ENCODE results near the gene USP31. TPM values are rescaled to one million over a fixed set of nuclear protein-coding genes. Genes with fewer than 3 reads are reported as not detected.

Gene USP31
- total and polyA plus RNA-seq, 2 donors (not counting 1 experiment from before 2014, with no cell fraction given), result 1.6 to 6.7 TPM

DNA sequence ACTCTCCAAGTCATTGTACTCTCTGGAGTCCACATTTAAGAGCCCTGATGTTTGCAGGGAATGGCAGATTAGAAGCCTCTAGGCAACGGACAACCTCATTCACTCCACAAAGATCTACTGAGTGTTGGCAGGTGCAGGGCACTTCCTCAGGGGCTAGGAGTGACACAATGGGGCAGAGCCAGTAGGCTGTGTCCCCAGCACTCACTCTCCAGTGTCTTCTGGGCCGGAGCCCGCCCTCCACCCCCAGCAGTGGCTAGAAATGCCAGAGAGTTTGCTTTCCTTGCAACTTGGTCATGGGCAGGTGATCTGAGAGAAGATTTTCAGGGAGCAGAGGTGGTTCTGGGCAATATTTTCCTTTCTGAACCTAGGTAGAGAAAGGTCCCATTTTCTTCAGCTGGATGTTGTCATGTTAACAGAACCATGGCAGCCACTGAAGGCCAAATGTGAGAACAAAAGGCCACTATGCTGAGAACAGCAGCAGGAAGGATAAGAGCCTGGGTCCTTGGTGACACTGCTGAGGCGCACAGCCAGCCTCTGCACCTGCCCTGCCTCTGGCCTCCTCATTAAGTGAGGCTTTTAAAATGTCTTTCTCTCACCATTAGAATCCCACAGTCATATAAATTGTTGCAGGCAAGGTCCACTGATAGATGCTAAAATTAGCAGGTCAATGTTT lies 96.2 kb downstream of the USP31 start:
- Histone ChIP-seq H2AFZ (ENCODE audit: insufficient read depth, low read depth, low read length, poor library complexity, severe bottlenecking) (no peak overlapping the region), H3K36me3 (replicated peaks in 1 of 2; ENCODE audit: control extremely low read depth in 1 of 2, control insufficient read depth in 1 of 2, extremely low read depth in 1 of 2, insufficient read depth in 2 of 2, low read length in 1 of 2) (no peaks in the 10 kb centered on the region), H3K9me3 (ENCODE audit: control extremely low read depth in 1 of 3, control insufficient read depth in 2 of 3, insufficient read depth in 1 of 3, low read length in 2 of 3) (peaks cover 0 to 1% (median 0%) of the 10 kb centered on the region in 3 donors), H3K27me3 (replicated peaks in 1 of 4; ENCODE audit: control extremely low read depth in 1 of 4, control insufficient read depth in 3 of 4, insufficient read depth in 4 of 4, low read length in 3 of 4) (peaks cover 0 to 7% (median 3%) of the 10 kb centered on the region in 4 experiments), H3K27ac (ENCODE audit: low read length in 2 of 2) (no peak overlapping the region), H3K4me1 (ENCODE audit: control insufficient read depth in 2 of 2, insufficient read depth in 2 of 2, low read length in 2 of 2) (no peaks in the 10 kb centered on the region), H3K79me2 (ENCODE audit: control insufficient read depth, insufficient read depth, low read length) (no peaks in the 10 kb centered on the region), H3K4me3 (ENCODE audit: control extremely low read depth in 1 of 5, extremely low read depth in 1 of 5, insufficient read depth in 1 of 5, low read depth in 2 of 5, low read length in 4 of 5) (no peak overlapping the region), H4K20me1 (ENCODE audit: control insufficient read depth, insufficient read depth, low read length, poor library complexity, severe bottlenecking) (no peaks in the 10 kb centered on the region), H3K4me2 (replicated peaks; ENCODE audit: low read depth, low read length, poor library complexity, severe bottlenecking) (no peak overlapping the region), H3K9ac (ENCODE audit: low read length) (no peak overlapping the region)
- WGBS (ENCODE audit: insufficient coverage), result 47% methylated on average over 3 of the region's 4 CpGs
- Mint-ChIP-seq H3K4me1 (no peaks in the 10 kb centered on the region), H3K27ac (no peak overlapping the region), H3K9me3 (ENCODE audit: insufficient read depth) (peaks cover 5% of the 10 kb centered on the region), H3K27me3 (peaks cover 36% of the 10 kb centered on the region), H3K4me3 (no peak overlapping the region)
- no peak for TF ChIP-seq EZH2 (IDR thresholded peaks at IDR 0.05; ENCODE audit: borderline replicate concordance, insufficient read depth, low read depth, low read length, poor library complexity, severe bottlenecking)
- TF ChIP-seq, protein P1, sequence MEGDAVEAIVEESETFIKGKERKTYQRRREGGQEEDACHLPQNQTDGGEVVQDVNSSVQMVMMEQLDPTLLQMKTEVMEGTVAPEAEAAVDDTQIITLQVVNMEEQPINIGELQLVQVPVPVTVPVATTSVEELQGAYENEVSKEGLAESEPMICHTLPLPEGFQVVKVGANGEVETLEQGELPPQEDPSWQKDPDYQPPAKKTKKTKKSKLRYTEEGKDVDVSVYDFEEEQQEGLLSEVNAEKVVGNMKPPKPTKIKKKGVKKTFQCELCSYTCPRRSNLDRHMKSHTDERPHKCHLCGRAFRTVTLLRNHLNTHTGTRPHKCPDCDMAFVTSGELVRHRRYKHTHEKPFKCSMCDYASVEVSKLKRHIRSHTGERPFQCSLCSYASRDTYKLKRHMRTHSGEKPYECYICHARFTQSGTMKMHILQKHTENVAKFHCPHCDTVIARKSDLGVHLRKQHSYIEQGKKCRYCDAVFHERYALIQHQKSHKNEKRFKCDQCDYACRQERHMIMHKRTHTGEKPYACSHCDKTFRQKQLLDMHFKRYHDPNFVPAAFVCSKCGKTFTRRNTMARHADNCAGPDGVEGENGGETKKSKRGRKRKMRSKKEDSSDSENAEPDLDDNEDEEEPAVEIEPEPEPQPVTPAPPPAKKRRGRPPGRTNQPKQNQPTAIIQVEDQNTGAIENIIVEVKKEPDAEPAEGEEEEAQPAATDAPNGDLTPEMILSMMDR (IDR thresholded peaks at IDR 0.05), result no peak
- DNase-seq, result no peak
- ChIA-PET POLR2A (no interaction called here), CTCF (no interaction called here)
- no peak for ATAC-seq (ENCODE audit: low read depth)
- intact Hi-C loops (cut with micrococcal nuclease), result no loop called here

DNA sequence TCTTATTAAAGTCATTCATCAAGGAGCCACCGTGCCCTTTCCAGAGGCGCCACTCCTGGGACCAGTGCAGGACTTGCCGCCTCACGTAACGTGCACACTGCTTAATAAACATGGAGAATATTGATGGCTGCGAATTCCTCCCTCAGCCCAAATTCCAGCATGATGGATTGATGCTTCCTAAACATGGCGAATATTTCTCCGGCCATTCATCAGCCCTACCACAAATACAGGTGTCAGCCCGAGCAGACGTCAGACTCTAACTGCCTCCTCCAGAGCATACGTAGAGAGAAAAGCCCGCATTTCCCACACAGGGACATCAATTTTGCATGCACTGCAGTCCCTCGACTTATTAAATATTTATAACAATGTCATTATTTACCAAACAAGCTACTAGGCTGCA lies 97.0 kb downstream of the USP31 start:
- peaks cover 0 to 1% (median 0%) of the 10 kb centered on the region in 3 donors for H3K9me3 ChIP-seq (ENCODE audit: control extremely low read depth in 1 of 3, control insufficient read depth in 2 of 3, insufficient read depth in 1 of 3, low read length in 2 of 3)
- H3K27ac Mint-ChIP-seq, result no peak overlapping the region
- peaks cover 38% of the 10 kb centered on the region for H3K27me3 Mint-ChIP-seq
- no peak overlapping the region for H3K4me3 ChIP-seq (ENCODE audit: control extremely low read depth in 1 of 5, extremely low read depth in 1 of 5, insufficient read depth in 1 of 5, low read depth in 2 of 5, low read length in 4 of 5)
- CTCF ChIA-PET, result no interaction called here
- peaks cover 0 to 7% (median 3%) of the 10 kb centered on the region in 4 experiments for H3K27me3 ChIP-seq (replicated peaks in 1 of 4; ENCODE audit: control extremely low read depth in 1 of 4, control insufficient read depth in 3 of 4, insufficient read depth in 4 of 4, low read length in 3 of 4)
- DNase-seq (no peak), ATAC-seq (ENCODE audit: low read depth) (no peak)
- no peak for TF ChIP-seq EZH2 (IDR thresholded peaks at IDR 0.05; ENCODE audit: borderline replicate concordance, insufficient read depth, low read depth, low read length, poor library complexity, severe bottlenecking)
- TF ChIP-seq, protein P1 (IDR thresholded peaks at IDR 0.05), result no peak
- no peak overlapping the region for H3K4me2 ChIP-seq (replicated peaks; ENCODE audit: low read depth, low read length, poor library complexity, severe bottlenecking)
- H3K9me3 Mint-ChIP-seq (ENCODE audit: insufficient read depth), result peaks cover 5% of the 10 kb centered on the region
- no peak overlapping the region for H3K4me3 Mint-ChIP-seq
- no peaks in the 10 kb centered on the region for H4K20me1 ChIP-seq (ENCODE audit: control insufficient read depth, insufficient read depth, low read length, poor library complexity, severe bottlenecking)
- no peaks in the 10 kb centered on the region for H3K4me1 Mint-ChIP-seq
- no peak overlapping the region for H3K9ac ChIP-seq (ENCODE audit: low read length)
- H3K79me2 ChIP-seq (ENCODE audit: control insufficient read depth, insufficient read depth, low read length), result no peaks in the 10 kb centered on the region
- POLR2A ChIA-PET, result no interaction called here
- H3K27ac ChIP-seq (ENCODE audit: low read length in 2 of 2), result no peak overlapping the region
- no peaks in the 10 kb centered on the region for H3K36me3 ChIP-seq (replicated peaks in 1 of 2; ENCODE audit: control extremely low read depth in 1 of 2, control insufficient read depth in 1 of 2, extremely low read depth in 1 of 2, insufficient read depth in 2 of 2, low read length in 1 of 2)
- H2AFZ ChIP-seq (ENCODE audit: insufficient read depth, low read depth, low read length, poor library complexity, severe bottlenecking), result no peak overlapping the region
- 97% methylated on average over 11 of the region's 13 CpGs for WGBS (ENCODE audit: insufficient coverage)
- no peaks in the 10 kb centered on the region for H3K4me1 ChIP-seq (ENCODE audit: control insufficient read depth in 2 of 2, insufficient read depth in 2 of 2, low read length in 2 of 2)
- intact Hi-C loops (cut with micrococcal nuclease), result no loop called here

Data from B cell (primary cell).